Kidney (tissue), 14 donors: ENCODE data around the gene FAM131B. TPM values are rescaled to one million over a fixed set of nuclear protein-coding genes. Genes with fewer than 3 reads are reported as not detected.

Experiments used
- DNase-seq, 5 donors: peaks; one replicate each; pipeline ENCODE4 v3.0.0-alpha.2; 2013 to 2020
- FAIRE-seq: peaks from 2 replicates; lab custom pipeline; 2012; peaks lifted over from hg19 to GRCh38; lab: Jason Lieb, UNC
- H3K27ac ChIP-seq, 2 donors: one replicate each; pipeline ENCODE4 v1.7.0; 2013; ENCODE audit warnings: low read depth in 2 of 2, low read length in 2 of 2, inconsistent platforms in 1 of 2
- H3K27me3 ChIP-seq: one replicate; pipeline ENCODE4 v1.7.1; 2013; ENCODE audit warnings: low read length, inconsistent platforms; ENCODE audit not compliant: control insufficient read depth, insufficient read depth
- H3K36me3 ChIP-seq, 3 donors: one replicate each; pipeline versions ENCODE4 v1.7.0 to v1.7.1; 2013; ENCODE audit warnings: low read length in 3 of 3, control low read depth in 1 of 3, inconsistent platforms in 1 of 3; ENCODE audit not compliant: insufficient read depth in 3 of 3, control insufficient read depth in 2 of 3
- H3K4me1 ChIP-seq, 3 donors: one replicate each; pipeline versions ENCODE4 v1.7.0 to v1.7.1; 2013; ENCODE audit warnings: low read length in 3 of 3, inconsistent platforms in 1 of 3, low read depth in 1 of 3; ENCODE audit not compliant: control insufficient read depth in 2 of 3, insufficient read depth in 2 of 3
- H3K4me3 ChIP-seq, 3 donors: one replicate each; pipeline versions ENCODE4 v1.7.0 to v1.8.1; 2013; ENCODE audit warnings: low read length in 3 of 3, control low read depth in 1 of 3, inconsistent platforms in 1 of 3
- H3K9ac ChIP-seq, 3 donors: one replicate each; pipeline versions ENCODE4 v1.7.0 to v1.7.1; 2013; ENCODE audit warnings: low read length in 3 of 3, control low read depth in 1 of 3, inconsistent platforms in 1 of 3
- H3K9me3 ChIP-seq, 3 donors: one replicate each; pipeline versions ENCODE4 v1.7.0 to v1.7.1; 2013; ENCODE audit warnings: low read length in 3 of 3, control low read depth in 1 of 3, inconsistent platforms in 1 of 3; ENCODE audit not compliant: control insufficient read depth in 2 of 3, insufficient read depth in 1 of 3
- CTCF ChIP-seq: IDR thresholded peaks from 3 replicates; pipeline ENCODE4 v1.5.1; 2012; ENCODE audit warnings: mild to moderate bottlenecking, moderate library complexity, borderline replicate concordance; ENCODE audit not compliant: insufficient read depth; ENCODE audit errors: extremely low read depth
- intact Hi-C: fragments of 100-400 bp; cut with DNase I; formaldehyde crosslinking; loops from one replicate; pipeline ENCODE4 v1.11.1; 2022
- polyA plus RNA-seq: library from polyadenylated mRNA; stranded (reverse); fragments of 350-450 nt; fragmentation: Illumina TruSeq; extraction: RNeasy Lipid Tissue Mini Kit (QIAGEN cat#74804); gene quantifications from one replicate; pipeline ENCODE4 v1.2.3, GENCODE V29; 2014; ENCODE audit warnings: low read depth, low replicate concordance; ENCODE audit not compliant: insufficient read depth
- total RNA-seq: library from RNA; stranded (reverse); fragmentation: NEBNext Ultra II Directional; extraction: Animal tissue kit (Norgen Biotek cat#: 25700); gene quantifications from one replicate; pipeline ENCODE4 v1.2.1, GENCODE V29; 2021
- donor health status: control.
- donor health status: control.
- donor health status: control.
- donor health status: control.
- donor health status: control.
- donor health status: DM: yes; HTN: yes; CAD: no.
- donor health status: Normal renal cell carcinoma (clear cell type).

The FAM131B gene
- total and polyA plus RNA-seq, 2 donors from 2014 or later: 0.19 to 0.82 TPM

DNA sequence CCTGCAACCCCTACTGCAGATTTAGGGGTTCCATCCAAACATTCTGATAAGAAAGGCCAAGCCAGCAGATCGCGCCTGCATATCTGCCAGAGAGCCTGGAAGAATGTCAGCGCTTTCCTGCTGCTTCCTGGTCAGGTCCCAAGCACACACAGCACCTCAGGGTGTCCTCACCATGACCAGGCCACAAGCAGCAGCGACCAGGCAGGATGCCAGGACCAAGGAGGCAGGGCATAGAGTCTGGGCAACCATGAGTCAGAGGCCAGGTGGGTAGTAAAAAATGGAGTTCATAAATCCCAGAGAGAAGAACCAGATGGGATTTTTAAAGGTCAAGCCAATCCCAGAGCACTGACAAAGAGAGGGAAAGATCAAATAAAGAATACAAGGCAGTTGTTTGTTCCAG is 5.5 kb upstream of the FAM131B start:
- TF ChIP-seq CTCF: no peak
- H3K9ac ChIP-seq: no peak overlapping the region
- DNase-seq (peak in 2 of 5 donors; percentile 16 to 89), FAIRE-seq (no peak)
- H3K36me3 ChIP-seq: no peaks in the 10 kb centered on the region
- intact Hi-C loops: no loop called here
- H3K4me1 ChIP-seq: peaks cover 0 to 5% (median 0%) of the 10 kb centered on the region in 3 donors
- peaks cover 11% of the 10 kb centered on the region for H3K27me3 ChIP-seq
- peak overlapping the region in 1 of 2 donors; percentile 4 for H3K27ac ChIP-seq
- H3K9me3 ChIP-seq: no peaks in the 10 kb centered on the region
- H3K4me3 ChIP-seq: no peak overlapping the region

DNA sequence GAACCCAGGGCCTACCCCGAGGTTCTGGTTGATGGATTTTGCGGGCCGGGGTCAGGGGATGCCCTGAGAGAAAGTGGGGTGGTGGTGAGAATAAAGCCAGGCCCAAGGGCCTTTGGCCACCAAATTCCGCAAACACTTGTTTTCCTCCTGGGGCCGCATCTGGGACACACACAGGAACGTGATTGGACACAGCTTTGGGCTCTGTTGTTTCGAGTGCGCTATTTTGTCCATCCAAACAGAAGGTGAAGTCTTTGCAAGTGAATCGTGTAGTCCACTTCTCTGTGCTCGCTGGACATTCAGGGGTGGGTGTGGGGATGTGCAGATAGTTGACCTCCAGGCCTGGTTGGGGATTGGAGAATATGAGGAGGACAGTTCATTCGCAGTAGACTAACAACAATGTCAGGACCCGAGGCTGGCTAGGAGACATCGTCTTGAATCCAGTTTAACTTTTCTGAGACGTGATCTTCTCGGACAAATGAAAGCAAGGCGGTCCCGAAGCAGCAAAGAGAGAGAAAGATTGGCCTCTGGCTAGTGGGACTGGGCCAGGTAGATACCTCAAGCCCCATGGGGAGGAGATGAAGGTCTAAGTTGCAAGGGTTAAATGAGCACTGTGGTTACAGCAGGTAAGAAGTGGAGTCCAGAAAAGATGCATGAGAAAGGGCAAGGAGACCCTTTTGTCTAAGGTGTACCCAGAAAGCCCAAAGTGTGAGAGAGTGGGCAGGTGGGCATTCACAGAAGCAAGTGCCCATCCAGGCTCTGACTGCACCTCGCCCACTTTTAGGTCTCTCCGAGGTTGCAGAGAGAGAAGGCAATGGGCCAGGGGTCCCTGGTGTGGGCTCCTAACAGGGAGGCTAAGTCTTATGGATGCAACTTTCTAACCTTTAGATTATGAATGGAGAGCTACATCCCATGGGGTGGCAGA is 764 bp upstream of the FAM131B start:
- Histone ChIP-seq H3K9me3 (no peaks in the 10 kb centered on the region), H3K9ac (no peak overlapping the region), H3K36me3 (no peaks in the 10 kb centered on the region), H3K4me1 (peaks cover 0 to 4% (median 0%) of the 10 kb centered on the region in 3 donors), H3K27ac (no peak overlapping the region), H3K27me3 (peaks cover 14% of the 10 kb centered on the region), H3K4me3 (no peak overlapping the region)
- no peak for FAIRE-seq
- intact Hi-C loops: no loop called here
- TF ChIP-seq CTCF: no peak
- DNase-seq: no peak

DNA sequence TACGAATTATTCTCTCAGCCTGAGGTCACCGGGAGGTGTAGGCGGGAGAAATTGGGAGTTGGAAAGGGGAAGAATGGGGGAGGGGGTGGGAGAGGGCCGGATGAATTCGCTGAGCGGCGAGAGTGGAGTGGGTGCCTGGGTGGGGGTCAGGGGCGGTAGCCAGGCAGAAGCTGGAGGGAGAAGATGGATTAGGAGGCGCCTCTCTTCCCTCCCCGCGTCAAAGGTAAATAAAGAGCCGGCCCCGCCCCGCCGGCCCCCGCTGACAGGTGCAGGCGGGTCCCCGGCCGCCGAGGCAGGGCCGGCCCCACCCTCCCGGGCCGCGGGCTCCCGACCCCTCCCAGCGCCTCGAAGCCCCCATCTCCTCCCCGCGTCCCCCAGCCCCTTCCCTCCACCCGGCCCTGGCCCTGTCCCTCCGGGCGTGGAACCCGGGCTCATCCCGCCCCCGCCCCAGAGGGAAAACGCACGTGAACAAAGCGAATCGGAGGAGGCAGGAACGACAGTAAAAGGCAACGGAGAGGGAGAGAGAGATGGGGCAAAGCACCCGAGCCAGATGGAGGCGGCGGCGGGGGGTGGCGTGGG is 872 bp downstream of the FAM131B start:
- H3K9me3 ChIP-seq: no peaks in the 10 kb centered on the region
- peaks cover 14% of the 10 kb centered on the region for H3K27me3 ChIP-seq
- H3K4me3 ChIP-seq: no peak overlapping the region
- H3K27ac ChIP-seq: no peak overlapping the region
- H3K9ac ChIP-seq: no peak overlapping the region
- no peaks in the 10 kb centered on the region for H3K36me3 ChIP-seq
- intact Hi-C loops: no loop called here
- DNase-seq (peak in 3 of 5 donors; percentile 14 to 58 (median 27)), FAIRE-seq (no peak)
- TF ChIP-seq CTCF: no peak
- H3K4me1 ChIP-seq: peaks cover 0 to 2% (median 0%) of the 10 kb centered on the region in 3 donors
